ENCODE data around the gene ADGRD1.

The ADGRD1 gene

GRCh38 chr12:130982565-130983225, 29.0 kb downstream of the ADGRD1 start:
- H3K4me3 ChIP-seq (ENCODE audit: low read depth in 1 of 2, low read length in 2 of 2) = no peak overlapping the region
- no peaks in the 10 kb centered on the region for H3K9me3 ChIP-seq (ENCODE audit: control insufficient read depth in 1 of 2, low read length in 2 of 2)
- H3K9ac ChIP-seq (ENCODE audit: low read depth in 1 of 2, low read length in 2 of 2) = no peak overlapping the region
- no peak overlapping the region for H3K27ac ChIP-seq (ENCODE audit: low read depth, low read length)
- no peaks in the 10 kb centered on the region for H3K27me3 ChIP-seq (ENCODE audit: control insufficient read depth in 1 of 2, insufficient read depth in 2 of 2, low read length in 2 of 2)
- H3K4me1 ChIP-seq (ENCODE audit: control insufficient read depth in 1 of 2, insufficient read depth in 2 of 2, low read length in 2 of 2) = peaks cover 0 to 7% of the 10 kb centered on the region in 2 donors
- no peaks in the 10 kb centered on the region for H3K36me3 ChIP-seq (ENCODE audit: control insufficient read depth in 1 of 2, insufficient read depth in 2 of 2, low read length in 2 of 2)

- Histone ChIP-seq H3K9ac (ENCODE audit: low read depth in 1 of 2, low read length in 2 of 2) (no peak overlapping the region), H3K27me3 (ENCODE audit: control insufficient read depth in 1 of 2, insufficient read depth in 2 of 2, low read length in 2 of 2) (no peaks in the 10 kb centered on the region), H3K9me3 (ENCODE audit: control insufficient read depth in 1 of 2, low read length in 2 of 2) (no peaks in the 10 kb centered on the region), H3K4me3 (ENCODE audit: low read depth in 1 of 2, low read length in 2 of 2) (no peak overlapping the region), H3K27ac (ENCODE audit: low read depth, low read length) (no peak overlapping the region), H3K4me1 (ENCODE audit: control insufficient read depth in 1 of 2, insufficient read depth in 2 of 2, low read length in 2 of 2) (peaks cover 0 to 7% of the 10 kb centered on the region in 2 donors), H3K36me3 (ENCODE audit: control insufficient read depth in 1 of 2, insufficient read depth in 2 of 2, low read length in 2 of 2) (no peaks in the 10 kb centered on the region)
Observed at GRCh38 chr12:130983328-130984017, 29.8 kb downstream of the ADGRD1 start.

- no peak overlapping the region for H3K27ac ChIP-seq (ENCODE audit: low read depth, low read length)
Observed at GRCh38 chr12:130984183-130985058, 30.7 kb downstream of the ADGRD1 start.

GRCh38 chr12:130987151-130987931, 33.6 kb downstream of the ADGRD1 start:
- H3K36me3 ChIP-seq (ENCODE audit: control insufficient read depth in 1 of 2, insufficient read depth in 2 of 2, low read length in 2 of 2) = no peaks in the 10 kb centered on the region
- H3K27ac ChIP-seq (ENCODE audit: low read depth, low read length) = no peak overlapping the region
- H3K4me3 ChIP-seq (ENCODE audit: low read depth in 1 of 2, low read length in 2 of 2) = no peak overlapping the region
- no peaks in the 10 kb centered on the region for H3K9me3 ChIP-seq (ENCODE audit: control insufficient read depth in 1 of 2, low read length in 2 of 2)
- peaks cover 0 to 3% of the 10 kb centered on the region in 2 donors for H3K4me1 ChIP-seq (ENCODE audit: control insufficient read depth in 1 of 2, insufficient read depth in 2 of 2, low read length in 2 of 2)
- H3K9ac ChIP-seq (ENCODE audit: low read depth in 1 of 2, low read length in 2 of 2) = no peak overlapping the region
- no peaks in the 10 kb centered on the region for H3K27me3 ChIP-seq (ENCODE audit: control insufficient read depth in 1 of 2, insufficient read depth in 2 of 2, low read length in 2 of 2)

More at GRCh38 chr12:130984183-130985058, 30.7 kb downstream of the ADGRD1 start:
- Histone ChIP-seq H3K9ac (ENCODE audit: low read depth in 1 of 2, low read length in 2 of 2) (no peak overlapping the region), H3K36me3 (ENCODE audit: control insufficient read depth in 1 of 2, insufficient read depth in 2 of 2, low read length in 2 of 2) (no peaks in the 10 kb centered on the region), H3K27me3 (ENCODE audit: control insufficient read depth in 1 of 2, insufficient read depth in 2 of 2, low read length in 2 of 2) (no peaks in the 10 kb centered on the region), H3K4me3 (ENCODE audit: low read depth in 1 of 2, low read length in 2 of 2) (no peak overlapping the region), H3K9me3 (ENCODE audit: control insufficient read depth in 1 of 2, low read length in 2 of 2) (no peaks in the 10 kb centered on the region), H3K4me1 (ENCODE audit: control insufficient read depth in 1 of 2, insufficient read depth in 2 of 2, low read length in 2 of 2) (peaks cover 0 to 7% of the 10 kb centered on the region in 2 donors)

- Histone ChIP-seq H3K9ac (ENCODE audit: low read depth in 1 of 2, low read length in 2 of 2) (no peak overlapping the region), H3K4me3 (ENCODE audit: low read depth in 1 of 2, low read length in 2 of 2) (no peak overlapping the region), H3K9me3 (ENCODE audit: control insufficient read depth in 1 of 2, low read length in 2 of 2) (no peaks in the 10 kb centered on the region), H3K27me3 (ENCODE audit: control insufficient read depth in 1 of 2, insufficient read depth in 2 of 2, low read length in 2 of 2) (peaks cover 0 to 5% of the 10 kb centered on the region in 2 donors), H3K4me1 (ENCODE audit: control insufficient read depth in 1 of 2, insufficient read depth in 2 of 2, low read length in 2 of 2) (peaks cover 0 to 3% of the 10 kb centered on the region in 2 donors), H3K27ac (ENCODE audit: low read depth, low read length) (no peak overlapping the region), H3K36me3 (ENCODE audit: control insufficient read depth in 1 of 2, insufficient read depth in 2 of 2, low read length in 2 of 2) (no peaks in the 10 kb centered on the region)
Observed at GRCh38 chr12:130988261-130988660, 34.6 kb downstream of the ADGRD1 start.

GRCh38 chr12:130988751-130989150, 35.0 kb downstream of the ADGRD1 start:
- Histone ChIP-seq H3K4me3 (ENCODE audit: low read depth in 1 of 2, low read length in 2 of 2) (no peak overlapping the region), H3K4me1 (ENCODE audit: control insufficient read depth in 1 of 2, insufficient read depth in 2 of 2, low read length in 2 of 2) (peaks cover 0 to 3% of the 10 kb centered on the region in 2 donors), H3K27ac (ENCODE audit: low read depth, low read length) (no peak overlapping the region), H3K27me3 (ENCODE audit: control insufficient read depth in 1 of 2, insufficient read depth in 2 of 2, low read length in 2 of 2) (peaks cover 0 to 5% of the 10 kb centered on the region in 2 donors), H3K36me3 (ENCODE audit: control insufficient read depth in 1 of 2, insufficient read depth in 2 of 2, low read length in 2 of 2) (no peaks in the 10 kb centered on the region), H3K9me3 (ENCODE audit: control insufficient read depth in 1 of 2, low read length in 2 of 2) (no peaks in the 10 kb centered on the region), H3K9ac (ENCODE audit: low read depth in 1 of 2, low read length in 2 of 2) (no peak overlapping the region)

- Histone ChIP-seq H3K4me1 (ENCODE audit: control insufficient read depth in 1 of 2, insufficient read depth in 2 of 2, low read length in 2 of 2) (peaks cover 0 to 3% of the 10 kb centered on the region in 2 donors), H3K27me3 (ENCODE audit: control insufficient read depth in 1 of 2, insufficient read depth in 2 of 2, low read length in 2 of 2) (peaks cover 0 to 5% of the 10 kb centered on the region in 2 donors), H3K27ac (ENCODE audit: low read depth, low read length) (no peak overlapping the region), H3K36me3 (ENCODE audit: control insufficient read depth in 1 of 2, insufficient read depth in 2 of 2, low read length in 2 of 2) (no peaks in the 10 kb centered on the region), H3K9me3 (ENCODE audit: control insufficient read depth in 1 of 2, low read length in 2 of 2) (no peaks in the 10 kb centered on the region), H3K9ac (ENCODE audit: low read depth in 1 of 2, low read length in 2 of 2) (no peak overlapping the region), H3K4me3 (ENCODE audit: low read depth in 1 of 2, low read length in 2 of 2) (no peak overlapping the region)
Observed at GRCh38 chr12:130989391-130989790, 35.7 kb downstream of the ADGRD1 start.

GRCh38 chr12:130990034-130990433, 36.3 kb downstream of the ADGRD1 start:
- H3K4me3 ChIP-seq (ENCODE audit: low read depth in 1 of 2, low read length in 2 of 2) = no peak overlapping the region
- peaks cover 0 to 5% of the 10 kb centered on the region in 2 donors for H3K27me3 ChIP-seq (ENCODE audit: control insufficient read depth in 1 of 2, insufficient read depth in 2 of 2, low read length in 2 of 2)
- peaks cover 0 to 3% of the 10 kb centered on the region in 2 donors for H3K4me1 ChIP-seq (ENCODE audit: control insufficient read depth in 1 of 2, insufficient read depth in 2 of 2, low read length in 2 of 2)
- H3K9ac ChIP-seq (ENCODE audit: low read depth in 1 of 2, low read length in 2 of 2) = no peak overlapping the region
- H3K27ac ChIP-seq (ENCODE audit: low read depth, low read length) = no peak overlapping the region
- no peaks in the 10 kb centered on the region for H3K9me3 ChIP-seq (ENCODE audit: control insufficient read depth in 1 of 2, low read length in 2 of 2)
- H3K36me3 ChIP-seq (ENCODE audit: control insufficient read depth in 1 of 2, insufficient read depth in 2 of 2, low read length in 2 of 2) = no peaks in the 10 kb centered on the region

GRCh38 chr12:130992448-130992847, 38.7 kb downstream of the ADGRD1 start:
- H3K9me3 ChIP-seq (ENCODE audit: control insufficient read depth in 1 of 2, low read length in 2 of 2) = no peaks in the 10 kb centered on the region
- no peak overlapping the region for H3K4me3 ChIP-seq (ENCODE audit: low read depth in 1 of 2, low read length in 2 of 2)
- peaks cover 0 to 5% of the 10 kb centered on the region in 2 donors for H3K27me3 ChIP-seq (ENCODE audit: control insufficient read depth in 1 of 2, insufficient read depth in 2 of 2, low read length in 2 of 2)
- H3K36me3 ChIP-seq (ENCODE audit: control insufficient read depth in 1 of 2, insufficient read depth in 2 of 2, low read length in 2 of 2) = no peaks in the 10 kb centered on the region
- no peak overlapping the region for H3K27ac ChIP-seq (ENCODE audit: low read depth, low read length)
- peaks cover 0 to under 1% of the 10 kb centered on the region in 2 donors for H3K4me1 ChIP-seq (ENCODE audit: control insufficient read depth in 1 of 2, insufficient read depth in 2 of 2, low read length in 2 of 2)
- H3K9ac ChIP-seq (ENCODE audit: low read depth in 1 of 2, low read length in 2 of 2) = no peak overlapping the region

Data from duodenal mucosa (tissue), 2 donors.